ENCODE measurements around the gene CCDC188.

The CCDC188 gene

DNA sequence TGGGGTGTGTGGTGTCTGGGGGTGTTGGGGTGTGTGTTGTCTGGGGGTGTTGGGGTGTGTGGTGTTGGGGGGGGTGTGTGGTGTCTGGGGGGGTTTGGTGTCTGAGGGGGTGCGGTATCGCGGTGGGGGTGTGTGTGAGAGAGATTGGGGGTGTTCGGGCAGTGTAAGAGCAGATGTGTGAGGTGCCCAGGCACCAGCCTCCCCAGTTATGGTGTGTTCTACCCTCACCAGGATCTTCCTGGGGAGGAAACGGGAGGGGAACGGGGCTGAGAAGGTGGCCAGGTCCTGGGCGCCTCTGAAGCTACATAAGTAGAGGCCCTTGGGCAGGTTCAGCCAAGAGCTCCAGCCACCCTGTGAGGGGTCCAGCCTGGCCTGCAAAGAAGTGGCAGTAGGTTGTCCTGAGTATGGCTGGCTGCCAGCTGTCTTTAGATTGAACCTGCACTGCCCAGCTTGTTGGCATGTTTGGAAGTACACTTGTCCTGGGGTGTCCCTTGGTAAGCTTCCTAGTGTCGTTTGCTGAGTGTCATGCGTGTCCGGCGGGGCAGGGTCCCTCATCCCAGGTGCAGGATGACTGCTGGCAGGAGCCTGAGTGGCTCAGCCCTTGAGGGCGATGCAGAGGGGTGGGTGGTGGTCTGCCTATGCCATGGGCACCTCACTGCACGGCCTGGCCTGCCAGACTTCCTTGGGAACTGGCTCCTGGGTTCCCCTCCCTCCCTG is 27.3 kb downstream of the CCDC188 start:
- DNase-seq = no peak

DNA sequence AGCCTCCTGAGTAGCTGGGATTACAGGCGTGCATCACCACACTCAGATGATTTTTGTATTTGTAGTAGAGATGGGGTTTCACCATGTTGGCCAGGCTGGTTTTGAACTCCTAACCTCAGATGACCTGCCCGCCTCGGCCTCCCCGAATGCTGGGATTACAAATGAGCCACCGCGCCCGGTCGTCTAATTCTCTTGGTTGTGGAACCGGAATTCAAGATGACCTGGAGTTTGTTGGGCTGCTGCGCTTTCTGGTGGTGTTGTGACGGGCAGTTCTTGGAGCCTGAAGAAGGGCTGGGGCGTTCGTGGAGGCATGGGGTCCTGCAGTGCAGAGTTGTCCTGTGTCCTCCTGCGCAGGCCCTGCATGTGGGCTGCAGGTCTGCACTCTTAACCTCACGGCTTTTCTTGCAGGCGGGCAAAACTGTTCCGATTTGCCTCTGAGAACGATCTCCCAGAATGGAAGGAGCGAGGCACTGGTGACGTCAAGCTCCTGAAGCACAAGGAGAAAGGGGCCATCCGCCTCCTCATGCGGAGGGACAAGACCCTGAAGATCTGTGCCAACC is 28.9 kb downstream of the CCDC188 start:
- DNase-seq = no peak

DNA sequence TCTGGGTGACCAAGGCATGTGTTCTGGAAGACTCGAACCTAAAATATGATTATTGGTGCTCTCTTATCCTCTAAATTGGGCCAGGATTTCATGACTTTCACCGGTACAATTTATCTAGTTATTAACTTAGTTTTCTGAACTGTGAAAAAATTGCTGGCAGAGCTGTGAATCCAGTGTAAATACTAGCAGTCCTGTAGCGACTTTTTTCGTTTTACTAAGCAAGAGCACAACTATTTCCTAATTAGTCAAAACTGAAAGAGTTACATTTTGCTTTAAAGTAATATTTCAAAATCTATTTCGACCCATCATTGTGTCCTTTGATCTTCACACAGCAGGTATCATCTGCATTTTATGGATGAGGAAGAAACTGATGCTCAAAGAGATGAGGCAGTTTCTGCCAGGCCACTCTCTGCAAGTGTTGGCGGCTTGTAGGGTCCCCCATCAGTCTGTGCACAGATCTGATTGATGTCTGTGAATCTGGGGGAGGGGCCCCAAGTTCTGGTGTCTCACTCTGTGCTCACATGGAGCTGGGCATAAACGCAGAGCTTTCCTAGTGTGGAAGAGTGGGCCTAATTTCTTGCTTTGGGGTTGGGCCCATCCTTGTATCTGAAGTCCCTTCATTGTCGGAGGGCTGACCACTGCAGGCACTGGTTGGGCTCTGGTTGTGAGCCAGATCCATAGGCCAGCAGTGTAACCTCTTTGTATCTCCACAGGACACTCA is 32.4 kb downstream of the CCDC188 start:
- DNase-seq = no peak

DNA sequence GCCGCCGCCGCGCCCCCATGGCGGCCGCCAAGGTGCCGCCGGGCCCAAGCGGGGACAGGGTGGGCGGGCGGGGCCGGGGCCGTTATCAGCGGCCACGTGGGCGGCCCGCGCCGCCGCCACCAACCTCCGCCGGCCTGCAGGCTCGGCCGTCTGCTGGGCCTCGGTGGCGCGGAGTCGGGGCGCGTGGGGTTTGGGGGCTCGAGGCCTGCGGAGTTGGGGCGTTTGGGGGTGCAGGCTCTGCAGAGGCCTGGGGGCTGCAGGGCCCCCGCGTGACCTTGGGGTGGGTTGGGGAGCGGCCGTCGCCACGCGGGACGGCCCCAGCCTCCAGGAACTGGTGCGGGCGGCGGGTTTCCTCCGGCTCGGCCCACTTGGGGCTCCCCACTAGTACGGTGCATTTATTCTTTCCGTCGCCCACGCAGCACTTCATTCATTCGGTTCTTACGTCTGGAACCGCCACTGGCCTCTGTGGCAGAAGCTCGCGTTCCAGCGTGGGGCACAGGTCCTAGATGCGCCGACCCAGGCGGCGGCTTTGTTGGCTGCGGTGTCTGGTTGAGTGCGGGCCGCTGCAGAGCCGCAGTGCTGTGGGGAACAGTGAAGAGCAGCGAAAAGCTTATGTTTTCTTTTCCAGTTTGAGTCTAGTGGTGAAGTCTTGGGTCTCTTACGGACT is 33.1 kb downstream of the CCDC188 start:
- no peak for DNase-seq

DNA sequence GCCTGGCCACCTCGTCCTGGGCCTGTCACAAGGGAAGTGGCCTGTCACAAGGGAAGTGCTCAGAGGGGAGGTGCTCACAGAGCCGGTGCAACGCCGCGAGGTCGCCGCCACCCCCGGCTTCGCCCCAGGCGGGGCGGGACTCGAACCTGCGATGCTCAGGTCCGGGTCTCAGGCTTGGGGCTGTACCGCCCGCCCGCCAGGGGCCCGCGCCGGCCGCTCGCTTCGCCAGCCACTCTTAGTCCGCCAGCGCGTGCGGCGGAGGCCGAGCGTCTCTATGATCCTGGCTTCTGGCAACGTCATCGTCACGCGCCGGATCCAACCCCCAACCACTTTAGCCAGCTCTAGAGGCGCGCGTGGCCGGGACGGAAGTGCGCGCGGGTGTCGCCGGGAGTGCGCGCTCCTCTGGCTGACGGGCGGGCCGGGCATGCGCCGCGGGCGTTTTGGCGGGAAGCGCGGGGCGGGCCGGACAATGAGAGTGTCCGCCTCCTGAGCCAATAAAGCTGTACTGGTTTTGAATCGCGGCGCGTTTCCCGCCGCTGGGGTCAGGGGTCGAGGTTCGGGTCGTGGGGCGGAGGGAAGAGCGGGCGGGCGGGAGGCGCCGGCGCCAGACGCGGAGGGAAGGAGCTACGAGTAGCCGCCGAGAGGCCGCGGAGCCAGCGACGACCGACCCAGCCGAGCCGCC is 33.8 kb downstream of the CCDC188 start, which contains the start of gene TRMT2A:
Gene TRMT2A (minus strand): TSS at position 276 of the 682 bp plus-strand sequence. CDS start 320 bp downstream, outside the sequence.
- DNase-seq = peak; percentile 84 to 99 (median 94)

DNA sequence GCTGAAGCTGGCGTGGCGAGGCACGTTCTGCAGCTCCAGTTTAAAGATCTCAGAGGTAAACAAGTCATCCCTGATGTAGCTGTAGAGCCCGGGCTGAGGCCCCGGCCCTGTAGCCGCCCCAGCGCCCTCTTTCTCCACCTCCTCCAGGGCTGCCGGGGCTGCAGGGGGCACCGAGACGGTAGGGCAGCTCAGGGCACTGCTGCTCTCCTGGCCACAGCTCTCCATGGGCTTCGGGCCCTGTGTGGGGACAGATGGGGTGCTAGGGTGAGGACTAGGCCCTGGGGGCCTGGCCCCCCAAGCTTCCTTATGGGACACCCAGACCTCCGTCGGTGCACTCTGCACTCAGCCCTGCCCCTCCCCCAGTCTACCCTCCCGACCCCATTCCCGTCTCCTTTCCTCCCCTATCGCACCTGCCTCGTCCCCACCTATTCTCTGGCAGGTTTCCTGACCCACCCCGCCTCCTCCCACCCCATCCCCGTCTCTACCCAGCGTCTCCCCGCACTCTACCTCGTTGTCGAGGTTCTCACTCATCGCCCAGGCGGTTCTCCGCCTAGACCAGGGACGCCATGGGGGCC is 34.4 kb downstream of the CCDC188 start:
- no peak for DNase-seq

DNA sequence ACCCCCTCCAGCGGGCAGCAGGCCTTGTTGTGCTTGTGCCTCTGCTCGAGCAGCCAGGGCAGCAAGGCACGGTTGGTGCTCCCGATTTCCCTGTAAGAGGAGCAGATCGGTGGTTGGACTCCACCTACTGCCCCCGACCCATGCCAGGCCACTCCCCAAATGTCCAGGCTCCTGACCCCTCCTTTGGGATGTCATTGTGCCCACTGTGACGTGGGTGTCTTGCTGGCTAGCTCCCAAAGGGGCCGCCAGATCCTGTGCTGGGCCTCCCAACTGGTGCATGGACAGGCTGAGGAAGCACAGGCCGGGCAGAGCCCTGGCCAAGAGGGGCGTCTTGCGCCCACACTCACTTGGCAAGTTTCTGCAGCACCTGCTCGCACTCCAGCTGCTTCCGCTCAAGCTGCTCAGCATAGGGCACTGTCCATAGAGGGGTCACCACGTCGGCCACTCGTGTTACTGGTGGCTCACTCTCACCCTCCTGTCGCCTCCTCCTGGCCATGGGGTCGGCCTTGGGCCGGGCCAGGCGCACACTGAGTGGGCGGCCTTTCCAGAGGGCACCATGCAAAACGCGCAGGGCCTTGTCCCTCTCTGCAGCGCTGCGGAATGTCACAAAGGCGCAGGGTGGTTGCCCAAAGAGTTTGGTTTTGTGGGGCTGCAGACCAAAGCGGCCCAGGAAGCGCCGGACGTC is 35.0 kb downstream of the CCDC188 start, which contains the start of gene RANBP1:
Gene RANBP1 (plus strand): TSS at position 414 of the 685 bp plus-strand sequence. CDS start 81 bp downstream, at position 495.
- no peak for DNase-seq

DNA sequence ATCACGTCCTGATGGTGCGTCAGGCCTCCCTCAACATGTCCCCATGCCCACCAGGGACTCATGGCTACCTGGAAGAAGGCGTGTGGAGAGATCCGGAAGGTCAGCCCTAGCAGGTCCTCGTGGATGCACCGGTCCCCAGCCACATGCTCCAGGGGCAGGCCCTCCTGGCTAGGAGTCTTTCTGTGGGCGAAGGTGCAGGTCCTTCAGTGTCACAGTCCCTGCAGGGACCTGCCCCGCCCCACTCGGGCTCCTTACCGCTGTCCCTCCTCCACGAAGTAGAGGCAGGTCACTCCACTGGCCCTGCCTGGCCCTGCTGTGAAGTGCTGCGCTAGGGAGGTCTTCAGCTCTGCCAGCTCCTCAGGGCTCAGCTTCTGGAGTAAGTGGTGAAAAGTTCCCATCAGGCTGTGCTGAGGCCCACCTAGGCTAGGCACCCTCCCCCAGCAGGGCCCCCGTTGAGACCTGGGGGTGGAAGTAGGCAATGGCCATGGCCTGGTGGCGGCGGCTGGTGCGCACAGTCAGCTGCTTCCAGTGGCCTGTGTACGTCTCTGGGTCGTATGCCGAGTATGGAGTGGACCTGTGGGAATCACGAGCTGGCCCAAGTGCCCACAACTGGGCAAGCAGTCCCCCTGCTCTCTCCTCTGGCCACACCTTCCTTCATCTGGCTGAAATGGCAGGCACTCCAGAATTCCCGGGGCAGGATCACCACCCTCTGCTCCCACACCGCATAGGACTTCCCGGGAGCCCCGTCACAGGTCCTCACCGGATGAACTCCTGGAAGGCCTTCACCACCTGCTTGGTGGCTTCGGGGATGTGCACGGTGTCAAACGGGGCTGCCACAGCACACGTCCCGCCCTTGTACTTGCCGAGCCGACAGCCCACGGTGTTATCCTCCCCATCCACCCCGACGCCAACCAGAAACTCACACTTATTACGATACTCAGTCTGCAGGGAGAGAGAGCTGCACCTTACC is 36.1 kb downstream of the CCDC188 start:
- DNase-seq = no peak

DNA sequence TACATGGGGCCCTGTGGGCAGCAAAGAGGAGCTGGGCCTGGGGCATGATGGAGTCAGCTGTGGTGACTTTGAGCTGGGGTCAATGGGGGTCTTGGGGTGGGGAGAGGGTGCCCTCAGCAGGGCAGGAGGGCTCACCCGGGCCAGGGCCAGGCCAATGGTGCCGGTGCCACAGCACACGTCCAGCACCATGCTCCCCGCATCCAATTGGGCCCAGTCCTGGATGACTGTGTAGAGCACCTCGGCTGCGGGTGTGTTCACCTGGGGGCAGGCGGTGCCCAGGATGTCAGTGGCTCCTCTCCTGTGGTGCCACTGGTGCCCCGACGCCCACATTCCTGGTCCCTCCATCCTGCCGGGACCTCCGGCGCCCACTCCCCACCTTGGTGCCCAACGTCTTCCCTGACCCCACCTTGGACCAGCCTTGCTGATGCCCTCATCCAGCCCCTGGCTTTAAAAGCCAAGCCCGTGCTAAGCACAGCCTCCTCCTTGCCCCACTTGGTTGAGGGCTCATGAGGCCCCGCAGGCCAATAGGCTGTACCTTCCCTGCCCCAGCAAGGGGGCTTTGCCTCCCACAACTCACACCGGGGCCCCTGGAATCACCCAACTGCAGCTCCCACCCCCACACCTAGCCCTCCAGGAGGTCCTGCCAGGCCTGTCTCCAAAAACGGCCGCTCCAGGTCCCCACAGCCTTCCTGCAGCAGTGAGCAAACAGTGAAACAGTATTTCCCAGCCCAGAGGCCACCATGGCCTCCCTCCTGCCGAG is 37.1 kb downstream of the CCDC188 start:
- no peak for DNase-seq

DNA sequence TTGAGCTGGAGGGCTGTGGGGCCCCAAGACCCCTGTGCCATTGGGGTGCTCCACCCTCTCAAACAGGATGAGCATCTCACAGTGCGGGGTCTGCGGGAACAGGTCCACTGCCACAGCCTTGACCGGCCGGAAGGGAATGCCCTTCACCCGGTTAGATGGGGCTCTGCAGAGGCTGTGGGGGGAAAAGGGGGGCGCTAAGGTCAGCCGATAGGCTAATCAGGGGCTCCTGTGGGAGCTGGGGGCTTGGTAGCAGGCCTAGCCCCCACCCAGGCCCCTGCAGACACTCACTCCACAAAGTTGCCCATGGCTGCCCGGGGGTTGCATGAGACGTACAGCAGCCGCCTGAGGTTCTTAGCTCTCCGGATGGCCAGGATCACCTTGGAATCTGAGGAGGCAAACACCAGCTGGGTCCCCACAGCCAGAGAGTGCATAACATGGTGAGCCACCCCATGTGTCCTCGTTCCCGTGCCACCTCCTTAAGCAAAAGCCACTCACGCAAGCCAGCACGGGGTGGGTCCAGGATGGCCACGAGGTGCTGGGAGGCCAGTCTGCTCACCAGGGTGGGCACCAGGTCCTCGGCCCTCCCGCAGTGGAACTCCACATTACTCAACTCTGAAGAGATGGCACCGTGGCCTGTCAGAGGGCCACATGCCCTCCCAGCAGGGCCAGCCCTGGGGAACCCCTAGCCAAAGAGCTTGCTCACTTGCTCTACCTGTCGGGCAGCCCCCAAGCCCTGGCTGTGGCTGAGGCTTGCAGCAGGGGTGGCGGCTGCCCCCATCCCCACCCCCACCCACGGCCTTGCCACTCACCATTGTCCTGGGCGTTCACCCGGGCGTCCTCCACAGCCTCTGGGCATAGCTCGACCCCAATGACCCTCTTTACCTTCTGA is 38.0 kb downstream of the CCDC188 start:
- DNase-seq = no peak

DNA sequence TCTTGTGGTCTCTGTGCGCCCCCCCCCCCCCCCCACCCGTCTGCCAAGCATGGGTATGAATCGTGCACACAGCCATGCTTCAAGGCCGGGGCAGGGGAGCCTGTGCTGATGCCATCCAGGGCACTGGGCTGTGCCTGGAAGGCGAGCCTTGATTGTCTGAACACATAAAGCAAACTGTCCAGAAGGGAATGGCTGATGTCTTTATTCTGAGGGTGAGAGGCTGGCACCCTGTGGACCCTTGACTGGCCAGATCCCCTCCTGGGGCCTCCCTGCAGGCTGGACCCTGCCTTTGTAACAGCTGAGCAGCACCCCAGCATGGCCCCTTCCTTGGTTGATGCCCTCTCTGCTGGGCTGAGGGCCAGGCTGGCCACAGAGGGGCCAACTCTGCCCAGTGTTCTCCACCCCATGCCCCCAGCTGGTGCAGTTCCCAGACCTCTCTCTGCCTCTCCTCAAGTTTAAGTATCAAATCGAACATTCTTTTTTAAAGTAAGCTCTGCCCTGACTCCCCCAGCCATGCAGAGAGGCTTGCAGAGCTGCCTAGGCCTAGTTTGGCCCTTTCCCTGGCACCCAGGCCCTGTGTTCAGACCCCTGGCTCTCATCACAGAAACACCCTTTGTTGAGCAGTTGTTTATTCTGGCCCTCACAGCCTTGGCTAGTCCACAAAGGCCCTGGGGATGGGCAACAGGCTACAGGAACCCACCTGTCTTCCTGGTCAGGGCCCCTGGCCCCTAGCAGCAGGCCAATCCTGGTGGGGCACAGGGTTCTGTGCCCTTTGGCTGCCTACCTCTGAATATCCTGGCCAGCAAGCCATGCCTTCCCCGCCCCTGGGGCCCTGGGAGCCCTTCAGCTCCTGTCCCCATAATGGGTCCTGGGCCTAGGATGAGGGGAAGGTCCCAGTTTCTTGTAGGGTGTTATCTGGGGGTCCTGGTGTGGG is 38.9 kb downstream of the CCDC188 start:
- peak in 8 of 56 donors; percentile 20 to 51 (median 38) for DNase-seq

DNA sequence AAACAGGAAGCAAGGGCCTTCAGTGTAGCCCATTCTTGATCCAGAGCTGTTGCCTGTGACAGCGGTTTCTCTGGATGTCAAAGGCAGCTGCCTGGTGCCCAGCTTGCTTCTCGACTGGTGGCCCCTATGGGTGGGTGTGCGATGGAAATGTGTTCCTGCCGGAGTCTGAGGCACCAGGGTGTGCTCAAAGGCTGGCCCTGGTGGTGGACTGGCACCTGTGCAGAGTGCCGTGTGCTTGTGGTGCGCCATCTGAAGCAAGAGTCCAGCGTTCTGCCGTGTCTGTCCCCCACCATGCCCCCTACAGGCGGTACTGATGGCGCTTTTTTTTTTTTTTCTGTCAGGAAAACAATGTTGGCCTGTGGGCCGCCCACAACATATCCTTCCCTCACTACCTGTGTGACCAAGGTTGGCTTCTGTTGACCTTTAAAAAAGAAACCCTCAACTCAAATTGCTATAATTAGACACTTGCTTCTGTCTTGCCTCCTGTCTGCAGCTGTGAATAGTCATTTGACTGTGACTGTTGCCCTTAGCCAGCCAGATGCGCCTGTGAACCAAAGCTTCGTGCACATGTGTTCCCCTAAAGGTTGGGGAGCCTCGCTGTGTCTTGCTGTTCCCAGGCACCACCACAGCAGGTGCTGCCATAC is 39.7 kb downstream of the CCDC188 start:
- DNase-seq = no peak

DNA sequence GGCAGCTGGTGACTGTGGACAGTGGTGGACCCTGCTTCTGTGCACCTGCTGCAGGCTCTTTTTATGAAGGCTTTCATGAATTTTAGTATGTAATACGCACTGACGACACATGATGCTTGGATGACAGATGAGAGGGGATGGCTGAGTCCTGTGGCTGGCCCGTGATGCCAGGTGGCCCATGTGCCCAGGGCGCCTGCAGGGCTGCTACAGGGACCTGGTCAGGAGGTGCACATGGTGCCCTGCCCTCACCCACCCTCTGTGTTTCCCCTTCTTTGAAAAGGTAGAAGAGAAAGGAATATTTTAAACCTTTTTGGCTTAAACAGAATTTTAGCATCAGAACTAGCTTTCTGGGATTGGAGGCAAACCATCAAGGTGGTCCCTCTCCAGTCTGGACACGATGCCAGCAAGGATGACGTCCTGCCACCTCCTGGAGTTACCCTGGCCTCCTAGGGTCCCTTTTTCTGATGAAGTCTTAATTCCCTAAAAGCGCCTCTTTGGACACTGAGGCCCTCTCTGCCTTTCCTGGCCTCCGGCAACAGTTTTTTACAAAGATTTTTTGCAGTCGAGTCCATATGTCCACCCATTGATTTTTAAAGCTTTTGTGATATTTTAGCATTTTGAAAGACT is 40.4 kb downstream of the CCDC188 start:
- no peak for DNase-seq

DNA sequence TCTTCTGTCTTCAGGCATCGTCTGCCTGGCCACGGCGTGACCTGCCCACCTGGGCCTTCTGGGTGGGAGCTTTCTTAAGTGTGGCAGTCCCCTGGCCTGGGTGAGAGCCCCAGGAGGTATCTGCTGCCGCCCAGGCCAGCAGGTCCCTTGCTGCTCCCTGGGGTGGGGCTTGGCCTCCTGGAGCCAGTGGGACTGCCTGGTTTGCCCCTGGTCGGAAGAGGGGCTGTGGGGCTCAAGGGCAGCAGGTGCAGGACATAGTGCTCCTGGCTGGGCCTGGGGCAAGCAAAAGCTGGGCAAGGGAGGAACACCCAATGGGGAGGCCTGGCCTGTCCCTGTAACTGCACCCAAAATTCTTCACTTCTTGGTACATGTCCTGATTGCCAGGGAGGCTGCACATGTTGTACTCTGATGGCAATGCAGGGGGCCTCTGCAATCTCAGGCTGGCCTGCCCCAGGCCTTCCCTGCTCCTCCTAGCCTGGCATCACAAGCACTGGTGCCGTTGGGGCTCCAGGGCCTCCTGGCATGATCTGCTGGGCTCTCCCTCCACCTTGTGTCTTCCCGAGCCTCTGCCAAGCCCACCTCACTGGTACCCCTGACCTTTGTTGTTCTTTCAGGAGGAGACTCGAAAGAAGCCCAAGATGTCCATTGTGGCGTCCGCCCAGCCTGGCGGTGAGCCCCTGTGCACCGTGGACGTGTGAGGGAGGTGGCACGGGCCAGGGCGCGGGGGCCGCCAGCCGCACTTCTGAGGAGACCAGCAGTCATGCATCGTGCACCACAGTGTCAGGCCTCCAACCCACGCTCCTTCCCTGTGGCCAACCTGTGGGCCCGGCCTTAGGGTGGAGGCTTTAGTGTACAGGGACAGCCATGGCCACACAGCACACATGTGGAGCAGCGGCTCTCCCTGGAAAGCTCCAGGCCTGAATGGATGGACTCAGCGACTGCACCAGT is 41.2 kb downstream of the CCDC188 start:
- DNase-seq = no peak

Data from amygdala (tissue), 56 donors.